Adipocyte (in vitro differentiated cells): ENCODE data around the gene FAM156B.
"Not testable (repeated sequence)": the region's sequence is repeated elsewhere in the genome, so short reads cannot be mapped to it uniquely, and the experiment has no call there.

Experiments used
- DNase-seq: peaks from one replicate; pipeline ENCODE4 v3.0.0-alpha.2; 2015; ENCODE audit warnings: low read depth
- H3K27me3 ChIP-seq: replicated peaks from 2 replicates; pipeline ENCODE4 v1.7.0; 2013; ENCODE audit warnings: mild to moderate bottlenecking, low read length, moderate library complexity; ENCODE audit not compliant: control insufficient read depth, insufficient read depth
- H3K36me3 ChIP-seq: 2 replicates; pipeline ENCODE4 v1.7.0; 2013; ENCODE audit warnings: low read length, mild to moderate bottlenecking, moderate library complexity; ENCODE audit not compliant: control insufficient read depth, insufficient read depth, severe bottlenecking
- H3K4me1 ChIP-seq: 2 replicates; pipeline ENCODE4 v1.7.0; 2013; ENCODE audit warnings: mild to moderate bottlenecking, low read length, moderate library complexity; ENCODE audit not compliant: control insufficient read depth, insufficient read depth
- H3K4me3 ChIP-seq: 2 replicates; pipeline ENCODE4 v1.7.0; 2013; ENCODE audit warnings: mild to moderate bottlenecking, low read length, moderate library complexity
- H3K9ac ChIP-seq: 2 replicates; pipeline ENCODE4 v1.7.0; 2013; ENCODE audit warnings: mild to moderate bottlenecking, low read length, moderate library complexity
- H3K9me3 ChIP-seq: 2 replicates; pipeline ENCODE4 v1.7.0; 2013; ENCODE audit warnings: mild to moderate bottlenecking, low read length, moderate library complexity; ENCODE audit not compliant: control insufficient read depth

FAM156B gene

DNA sequence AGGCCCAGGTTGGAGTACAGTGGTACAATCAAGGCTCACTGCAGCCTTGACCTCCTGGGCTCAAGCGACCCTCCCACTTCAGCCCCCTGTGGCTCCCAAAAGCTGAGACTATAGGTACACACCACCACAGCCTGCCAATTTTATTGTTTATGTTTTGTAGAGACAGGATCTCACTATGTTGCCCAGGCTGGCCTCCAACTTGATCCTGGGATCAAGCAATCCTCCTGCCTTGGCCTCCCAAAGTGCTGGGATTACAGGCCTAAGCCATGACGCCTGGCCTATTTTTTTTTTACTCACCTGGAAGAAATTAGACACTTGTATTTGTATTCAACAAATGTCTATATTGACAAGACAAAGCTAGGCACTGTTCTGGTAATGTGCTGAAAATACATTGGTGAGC, 36.1 kb downstream of the FAM156B start:
- no peak for DNase-seq
- Histone ChIP-seq H3K27me3 (no peaks in the 10 kb centered on the region), H3K4me3 (no peak overlapping the region), H3K4me1 (peaks cover 10% of the 10 kb centered on the region), H3K36me3 (no peaks in the 10 kb centered on the region), H3K9ac (no peak overlapping the region), H3K9me3 (no peaks in the 10 kb centered on the region)

DNA sequence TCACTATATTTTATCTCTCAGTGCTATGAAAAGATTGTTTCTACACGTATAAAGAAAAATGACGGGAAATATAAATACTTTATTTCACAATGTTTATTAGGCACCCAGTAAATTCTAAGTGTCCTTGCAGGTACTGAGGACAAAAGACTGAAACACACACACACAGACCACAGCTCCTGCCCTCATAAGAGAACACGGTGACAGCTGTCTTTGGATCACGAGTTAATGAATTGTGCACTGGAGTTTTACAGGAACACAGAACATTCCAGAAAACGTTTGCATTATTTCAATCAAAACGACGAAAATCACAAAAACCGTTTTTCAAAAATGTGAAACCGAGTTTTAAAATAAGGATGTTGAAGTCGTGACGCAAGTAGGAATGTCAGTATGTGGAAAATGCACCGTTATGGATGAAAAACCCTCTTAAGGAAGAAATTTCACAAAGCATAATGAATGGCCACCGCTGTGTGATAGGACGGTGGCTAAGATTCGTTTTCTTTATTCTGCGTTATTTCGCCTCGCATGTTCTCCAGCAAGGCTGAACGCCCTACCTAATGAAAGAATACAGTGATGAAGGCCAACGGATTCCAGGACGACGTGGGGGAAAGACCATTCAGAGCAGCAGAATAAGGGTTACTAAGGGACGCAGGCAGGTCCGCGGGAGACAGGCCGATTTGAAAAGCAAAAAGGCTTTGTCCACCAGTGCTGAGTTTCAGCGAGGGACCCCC, 37.0 kb downstream of the FAM156B start:
- H3K9me3 ChIP-seq, result no peaks in the 10 kb centered on the region
- H3K4me3 ChIP-seq, result peak overlapping the region; percentile 92
- peaks cover 10% of the 10 kb centered on the region for H3K4me1 ChIP-seq
- no peak for DNase-seq
- peak overlapping the region; percentile 92 for H3K9ac ChIP-seq
- no peaks in the 10 kb centered on the region for H3K36me3 ChIP-seq
- H3K27me3 ChIP-seq, result no peaks in the 10 kb centered on the region

DNA sequence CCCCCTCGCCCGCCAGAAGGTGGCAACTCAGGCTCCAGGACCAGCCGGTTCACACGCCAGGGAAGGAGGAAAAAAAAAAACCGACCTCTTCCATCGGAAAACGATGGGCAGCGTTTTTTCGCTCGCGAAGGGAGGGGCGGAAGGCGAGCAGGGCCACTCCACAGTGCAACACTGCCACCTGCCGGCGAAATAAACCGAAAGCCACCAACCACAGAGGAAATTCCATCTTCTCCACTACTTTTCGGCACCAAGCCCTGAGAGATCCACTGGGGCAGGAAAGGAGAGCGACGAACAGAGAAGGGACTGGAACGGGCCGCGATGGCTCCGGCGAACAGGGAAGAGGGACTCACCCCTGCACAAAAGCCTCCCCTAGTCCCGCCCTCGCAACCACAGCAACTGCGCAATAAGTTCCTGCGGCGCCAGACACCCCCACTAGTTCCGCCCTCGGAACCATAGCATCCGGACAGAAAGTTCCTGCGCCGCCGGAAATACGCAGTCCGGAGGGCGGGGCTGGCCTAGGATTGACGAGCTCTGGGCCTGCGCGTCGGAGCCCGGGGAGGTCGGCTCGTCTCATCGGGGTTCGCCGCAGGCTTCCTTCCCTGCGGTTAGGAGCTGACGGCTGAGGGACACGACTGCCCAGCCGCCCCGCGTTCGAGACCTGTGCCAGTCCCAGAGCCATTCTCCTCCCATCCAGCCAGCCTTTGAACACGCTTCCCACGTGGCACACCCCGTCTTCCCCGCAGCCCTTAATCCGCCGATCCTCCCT, 37.8 kb downstream of the FAM156B start:
- Histone ChIP-seq H3K36me3 (no peaks in the 10 kb centered on the region), H3K9ac (peak overlapping the region; percentile 92), H3K4me1 (peaks cover 10% of the 10 kb centered on the region), H3K4me3 (peak overlapping the region; percentile 92), H3K27me3 (no peaks in the 10 kb centered on the region), H3K9me3 (no peaks in the 10 kb centered on the region)
- DNase-seq, result peak; percentile 97

DNA sequence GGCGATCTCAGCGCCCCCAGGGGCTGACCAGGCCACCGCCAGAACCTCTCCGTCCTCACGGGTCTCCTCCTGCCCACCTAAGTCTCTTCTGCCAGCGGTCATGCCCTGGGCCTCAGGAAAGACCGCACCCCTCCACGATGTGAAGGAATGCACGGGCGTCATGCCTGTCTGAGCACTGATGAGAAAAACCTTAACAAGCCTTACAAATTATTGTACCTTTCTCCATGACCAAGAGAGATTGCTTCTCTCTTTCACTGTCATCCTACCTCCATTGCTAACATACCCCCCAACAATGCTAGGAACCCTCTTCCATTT, 38.3 kb downstream of the FAM156B start:
- peak overlapping the region; percentile 92 for H3K4me3 ChIP-seq
- not testable (repeated sequence) for H3K27me3 ChIP-seq, H3K9me3 ChIP-seq, DNase-seq, H3K36me3 ChIP-seq
- H3K4me1 ChIP-seq, result peaks cover 10% of the 10 kb centered on the region
- H3K9ac ChIP-seq, result peak overlapping the region; percentile 92

DNA sequence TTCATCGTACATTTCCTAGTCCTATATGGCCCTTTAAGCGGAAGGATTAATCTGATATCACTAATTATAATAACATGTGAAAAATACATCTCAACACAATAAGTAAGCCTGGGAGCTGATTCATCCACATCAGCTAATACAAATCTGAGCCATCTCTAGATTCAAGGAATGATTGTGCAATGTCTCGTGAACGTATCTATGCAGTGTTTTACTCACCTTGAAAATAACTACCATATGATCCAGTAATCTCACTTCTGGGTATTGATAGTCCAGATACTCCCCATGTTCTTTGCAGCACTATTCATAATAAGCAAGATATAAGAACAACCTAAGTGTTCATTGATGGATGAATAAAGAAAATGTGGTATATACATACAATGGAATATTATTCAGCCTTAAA, 43.6 kb downstream of the FAM156B start:
- not testable (repeated sequence) for H3K27me3 ChIP-seq, H3K4me1 ChIP-seq, H3K4me3 ChIP-seq, H3K9ac ChIP-seq, H3K36me3 ChIP-seq, H3K9me3 ChIP-seq, DNase-seq

DNA sequence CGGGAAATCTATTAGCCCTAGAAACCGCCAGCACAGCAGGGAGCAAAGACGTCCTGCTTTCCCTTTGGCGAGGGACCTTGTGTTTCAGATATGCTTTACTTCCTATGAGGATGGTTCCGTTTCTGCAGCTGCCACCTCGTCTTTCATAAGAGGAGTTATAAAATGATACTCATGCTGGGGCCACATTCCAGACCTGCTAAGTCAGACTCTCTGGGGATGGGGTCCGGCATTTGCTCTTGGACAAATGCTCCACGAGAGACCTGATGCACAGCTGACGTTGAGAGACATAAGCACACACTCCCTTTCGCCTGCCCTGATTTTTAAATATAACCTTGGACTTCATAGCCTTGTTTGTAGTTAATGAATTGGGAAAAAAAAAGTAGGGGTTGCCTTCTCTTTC, 44.6 kb downstream of the FAM156B start:
- not testable (repeated sequence) for H3K9ac ChIP-seq, H3K9me3 ChIP-seq, DNase-seq, H3K27me3 ChIP-seq, H3K4me3 ChIP-seq, H3K36me3 ChIP-seq, H3K4me1 ChIP-seq

DNA sequence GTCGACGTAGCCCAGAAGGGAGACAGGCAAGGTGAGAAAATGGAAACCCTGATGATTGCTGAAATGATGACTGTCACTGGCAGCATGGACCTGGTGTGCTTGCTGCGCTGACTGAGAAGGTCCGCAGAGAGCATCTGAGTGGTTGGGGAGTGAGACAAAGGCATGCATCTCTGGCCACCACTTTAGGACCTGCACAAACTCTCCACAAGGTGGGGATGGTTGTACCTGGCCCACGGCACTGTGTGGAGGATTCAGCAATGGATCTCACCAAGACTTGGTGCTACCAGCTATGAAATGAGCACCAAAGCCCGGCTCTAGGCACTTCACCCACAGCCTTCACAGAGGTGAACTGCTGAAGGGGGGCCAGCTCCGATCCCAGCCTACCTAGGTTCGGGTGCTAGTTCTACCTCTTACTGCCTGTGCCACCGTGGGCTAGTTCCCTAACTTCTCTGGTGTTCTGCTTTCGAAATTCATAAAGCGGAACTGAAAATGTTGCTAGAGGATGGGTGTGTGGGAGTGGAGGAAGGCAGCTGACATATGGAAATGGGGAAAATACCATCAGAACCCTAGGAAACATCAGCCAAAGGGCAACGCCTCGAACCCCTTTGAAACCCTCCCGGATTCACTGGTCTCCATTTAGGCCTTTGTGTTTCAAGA, 48.8 kb downstream of the FAM156B start:
- not testable (repeated sequence) for H3K27me3 ChIP-seq, H3K9me3 ChIP-seq, H3K9ac ChIP-seq, H3K4me1 ChIP-seq, H3K36me3 ChIP-seq, H3K4me3 ChIP-seq, DNase-seq

DNA sequence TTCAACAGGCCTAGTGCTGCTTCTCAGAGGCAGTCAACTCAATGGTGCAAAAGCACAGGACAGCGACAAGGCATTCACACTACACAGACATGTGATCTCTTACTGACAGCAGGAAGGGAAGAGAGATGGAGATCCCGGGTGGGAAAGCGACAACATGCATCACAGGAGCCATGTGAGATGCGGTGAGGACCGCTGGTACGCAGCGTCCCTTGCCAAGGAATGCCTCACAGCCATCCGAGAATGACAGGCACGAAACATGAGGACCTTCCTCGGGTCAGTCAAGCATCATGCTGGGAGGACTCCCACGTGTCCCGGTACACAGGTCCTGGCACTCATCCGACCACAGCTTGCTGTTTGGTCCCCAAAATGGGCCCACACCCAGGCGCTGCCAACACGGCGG, 50.4 kb downstream of the FAM156B start:
- H3K27me3 ChIP-seq, DNase-seq, H3K4me1 ChIP-seq, H3K9ac ChIP-seq, H3K4me3 ChIP-seq, H3K9me3 ChIP-seq, H3K36me3 ChIP-seq: not testable (repeated sequence)

DNA sequence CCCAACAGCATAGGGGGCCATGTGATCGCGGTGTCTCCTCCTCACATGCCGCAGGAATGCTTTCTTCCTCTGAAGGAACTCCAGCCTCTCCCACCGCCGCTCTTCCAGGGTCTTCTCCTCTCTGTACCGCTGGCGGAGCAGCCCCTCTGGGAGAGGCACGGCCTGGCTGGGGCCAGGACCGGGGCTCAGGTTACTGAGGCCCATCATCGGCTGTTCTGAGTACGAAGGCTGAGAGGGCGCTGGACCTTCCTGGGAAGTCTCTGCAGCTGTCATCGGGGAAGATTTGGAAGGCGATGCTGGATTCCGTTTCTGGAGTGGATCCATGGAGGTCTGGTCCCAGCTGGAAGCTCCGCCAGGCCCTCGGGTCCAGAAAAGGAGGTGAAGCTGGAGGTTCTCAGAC, 51.1 kb downstream of the FAM156B start:
- H3K9me3 ChIP-seq, DNase-seq, H3K4me1 ChIP-seq, H3K27me3 ChIP-seq, H3K4me3 ChIP-seq, H3K9ac ChIP-seq, H3K36me3 ChIP-seq: not testable (repeated sequence)

DNA sequence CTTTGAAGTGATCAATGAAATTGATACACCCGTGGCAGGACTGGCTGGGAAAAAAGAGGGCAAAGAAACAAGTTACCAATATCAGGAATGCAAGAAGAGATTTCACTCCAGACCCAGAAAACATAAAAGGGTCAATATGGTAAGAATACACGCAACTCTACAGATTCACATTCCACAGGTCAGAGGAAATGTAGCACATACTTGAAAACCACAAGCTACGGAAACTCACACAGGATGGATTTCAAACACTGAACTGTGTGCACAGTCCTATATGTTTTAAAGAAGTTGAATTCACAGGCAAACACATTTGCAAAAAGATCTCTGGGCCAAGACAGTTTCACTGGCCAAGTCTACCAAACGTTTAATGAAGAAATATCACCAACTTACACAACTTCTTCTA, 52.2 kb downstream of the FAM156B start:
- not testable (repeated sequence) for H3K4me1 ChIP-seq, H3K9ac ChIP-seq, H3K36me3 ChIP-seq, H3K4me3 ChIP-seq, DNase-seq, H3K9me3 ChIP-seq, H3K27me3 ChIP-seq

DNA sequence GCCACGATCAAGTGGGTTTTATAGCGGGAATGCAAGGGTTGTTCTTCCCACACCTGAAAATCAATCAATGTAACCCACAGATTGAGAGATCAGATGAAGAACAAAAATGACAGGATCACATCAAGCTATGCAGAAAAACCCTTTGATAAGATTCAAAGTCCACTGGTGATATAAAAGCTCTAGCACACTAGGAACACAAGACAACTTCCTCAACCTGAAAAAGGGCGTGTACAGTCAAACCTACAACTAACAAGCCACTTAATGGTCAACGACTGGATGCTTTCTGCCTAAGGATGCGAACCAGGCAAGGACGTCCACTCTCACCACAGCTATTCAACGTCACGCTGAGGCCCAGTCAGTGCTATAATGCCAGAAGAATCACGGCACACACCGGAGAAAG, 52.8 kb downstream of the FAM156B start:
- not testable (repeated sequence) for H3K9ac ChIP-seq, H3K4me1 ChIP-seq, H3K36me3 ChIP-seq, H3K27me3 ChIP-seq, H3K4me3 ChIP-seq, H3K9me3 ChIP-seq, DNase-seq
